ENCODE measurements around the gene UBE2L6. TPM values are rescaled to one million over a fixed set of nuclear protein-coding genes. Genes with fewer than 3 reads are reported as not detected.

The UBE2L6 gene
- total RNA-seq, 1 donor from 2014 or later = 120 TPM

- H3K9me3 ChIP-seq = no peaks in the 10 kb centered on the region
- no peaks in the 10 kb centered on the region for H3K27me3 ChIP-seq
- DNase-seq = no peak
- no peak overlapping the region for H3K4me3 ChIP-seq
- no peak overlapping the region for H3K27ac ChIP-seq
- no peaks in the 10 kb centered on the region for H3K4me1 ChIP-seq
- no peak for TF ChIP-seq CTCF (IDR thresholded peaks at IDR 0.05)
- ATAC-seq = no peak
- intact Hi-C loops (cut with DNase I) = no loop called here
- peaks cover 54% of the 10 kb centered on the region for H3K36me3 ChIP-seq
Measured at GRCh38 chr11:57605028-57605420, 37.6 kb upstream of the UBE2L6 start.

- Histone ChIP-seq H3K27ac (no peak overlapping the region), H3K27me3 (no peaks in the 10 kb centered on the region), H3K9me3 (no peaks in the 10 kb centered on the region), H3K36me3 (peaks cover 48% of the 10 kb centered on the region), H3K4me3 (no peak overlapping the region), H3K4me1 (no peaks in the 10 kb centered on the region)
- DNase-seq (no peak), ATAC-seq (no peak)
- intact Hi-C loops (cut with DNase I) = no loop called here
- no peak for TF ChIP-seq CTCF (IDR thresholded peaks at IDR 0.05)
Measured at GRCh38 chr11:57604296-57605027, 37.0 kb upstream of the UBE2L6 start.

GRCh38 chr11:57601297-57601696 is 33.8 kb upstream of the UBE2L6 start:
- H3K9me3 ChIP-seq = no peaks in the 10 kb centered on the region
- ATAC-seq (no peak), DNase-seq (no peak)
- peaks cover 27% of the 10 kb centered on the region for H3K36me3 ChIP-seq
- TF ChIP-seq CTCF (IDR thresholded peaks at IDR 0.05) = no peak
- H3K27ac ChIP-seq = no peak overlapping the region
- no peak overlapping the region for H3K4me3 ChIP-seq
- intact Hi-C loops (cut with DNase I) = no loop called here
- H3K4me1 ChIP-seq = peaks cover 8% of the 10 kb centered on the region
- no peaks in the 10 kb centered on the region for H3K27me3 ChIP-seq

GRCh38 chr11:57599381-57599780 is 31.9 kb upstream of the UBE2L6 start:
- Histone ChIP-seq H3K9me3 (no peaks in the 10 kb centered on the region), H3K4me3 (peak overlapping the region; percentile 60), H3K36me3 (peaks cover 14% of the 10 kb centered on the region), H3K4me1 (peaks cover 8% of the 10 kb centered on the region), H3K27me3 (no peaks in the 10 kb centered on the region), H3K27ac (peak overlapping the region; percentile 91)
- no peak for ATAC-seq
- no peak for TF ChIP-seq CTCF (IDR thresholded peaks at IDR 0.05)
- DNase-seq = no peak
- intact Hi-C loops (cut with DNase I) = no loop called here

- Histone ChIP-seq H3K4me1 (peaks cover 8% of the 10 kb centered on the region), H3K4me3 (peak overlapping the region; percentile 60), H3K36me3 (peaks cover 14% of the 10 kb centered on the region), H3K27me3 (no peaks in the 10 kb centered on the region), H3K9me3 (no peaks in the 10 kb centered on the region), H3K27ac (peak overlapping the region; percentile 91)
- intact Hi-C loops (cut with DNase I) = no loop called here
- TF ChIP-seq CTCF (IDR thresholded peaks at IDR 0.05) = no peak
- ATAC-seq (no peak), DNase-seq (no peak)
Measured at GRCh38 chr11:57598831-57599155, 31.3 kb upstream of the UBE2L6 start.
